B cell (primary cell): ENCODE results near the gene PHF21A.

Experiments
- CTCF ChIP-seq: fragments of 200-600 bp; IDR thresholded peaks from one replicate; pipeline ENCODE4 v1.8.0; 2022; ENCODE audit warnings: antibody characterized with exemption, mild to moderate bottlenecking
- EZH2 ChIP-seq: IDR thresholded peaks from 2 replicates; pipeline ENCODE4 v1.6.1; 2012; ENCODE audit warnings: borderline replicate concordance, low read depth, mild to moderate bottlenecking, moderate library complexity, low read length; ENCODE audit not compliant: insufficient read depth, poor library complexity, severe bottlenecking

- TF ChIP-seq CTCF = no peak
- TF ChIP-seq EZH2 = no peak
These were observed 219.6 kb downstream of the PHF21A start for GRCh38 chr11:45901626-45902025.
